HG03378 (cell line): ENCODE results near the gene EFCAB7.
A peak's percentile ranks its signal among the peaks of the same experiment; 100 is the strongest.
"Not testable (repeated sequence)": the region's sequence is repeated elsewhere in the genome, so short reads cannot be mapped to it uniquely, and the experiment has no call there.

Experiments
- ATAC-seq: cut with Tn5 transposase; IDR thresholded peaks from one replicate; pipeline ENCODE4 v1.9.1; 2021; ENCODE audit warnings: mild to moderate bottlenecking, moderate library complexity; ENCODE audit not compliant: unreplicated experiment

Gene EFCAB7

GRCh38 chr1:63547621-63548294 is 24.4 kb downstream of the EFCAB7 start:
- no peak for ATAC-seq

GRCh38 chr1:63548303-63548702 is 25.0 kb downstream of the EFCAB7 start:
- ATAC-seq = no peak

- ATAC-seq = no peak
Measured at GRCh38 chr1:63548877-63549276, 25.6 kb downstream of the EFCAB7 start.

- no peak for ATAC-seq
Measured at GRCh38 chr1:63555480-63555879, 32.2 kb downstream of the EFCAB7 start.

GRCh38 chr1:63557365-63557987 is 34.2 kb downstream of the EFCAB7 start:
- ATAC-seq = no peak

- ATAC-seq = no peak
Measured at GRCh38 chr1:63559357-63559756, 36.0 kb downstream of the EFCAB7 start.

- ATAC-seq = no peak
Measured at GRCh38 chr1:63563745-63564144, 40.4 kb downstream of the EFCAB7 start.

- no peak for ATAC-seq
Measured at GRCh38 chr1:63569068-63569467, 45.7 kb downstream of the EFCAB7 start.

GRCh38 chr1:63569640-63570316 is 46.5 kb downstream of the EFCAB7 start:
- no peak for ATAC-seq

- not testable (repeated sequence) for ATAC-seq
Measured at GRCh38 chr1:63572686-63573085, 49.4 kb downstream of the EFCAB7 start.

GRCh38 chr1:63574203-63574796 is 51.0 kb downstream of the EFCAB7 start:
- not testable (repeated sequence) for ATAC-seq

- ATAC-seq = no peak
Measured at GRCh38 chr1:63575340-63575826, 52.1 kb downstream of the EFCAB7 start.

- ATAC-seq = not testable (repeated sequence)
Measured at GRCh38 chr1:63586326-63586725, 63.0 kb downstream of the EFCAB7 start.

GRCh38 chr1:63590166-63590560 is 66.8 kb downstream of the EFCAB7 start:
- no peak for ATAC-seq

- ATAC-seq = peak; percentile 50
Measured at GRCh38 chr1:63592536-63593302, 69.4 kb downstream of the EFCAB7 start.

- ATAC-seq = peak; percentile 61
Measured at GRCh38 chr1:63593303-63593885, 70.1 kb downstream of the EFCAB7 start, which contains the start of gene PGM1. TSS of gene PGM1 (plus strand) at chr1:63593411. CDS start at chr1:63593489, 78 bp downstream.

GRCh38 chr1:63593886-63594605 is 70.7 kb downstream of the EFCAB7 start:
- peak; percentile 32 for ATAC-seq

- ATAC-seq = no peak
Measured at GRCh38 chr1:63595435-63595834, 72.1 kb downstream of the EFCAB7 start.

GRCh38 chr1:63599799-63600198 is 76.5 kb downstream of the EFCAB7 start:
- no peak for ATAC-seq

GRCh38 chr1:63600248-63600647 is 76.9 kb downstream of the EFCAB7 start:
- no peak for ATAC-seq
